Esophagus squamous epithelium (tissue), 5 donors: ENCODE results near the gene C3orf33. TPM values are rescaled to one million over a fixed set of nuclear protein-coding genes. Genes with fewer than 3 reads are reported as not detected.

ENCODE experiments used
- DNase-seq: peaks from one replicate; lab custom pipeline; 2025; lab: John Stamatoyannopoulos, UW
- H3K27ac ChIP-seq, 4 donors: fragments of 200-600 bp; sonication (generic); one replicate each; pipeline ENCODE4 v1.5.1; 2016 to 2019; ENCODE audit warnings: mild to moderate bottlenecking in 1 of 4
- H3K27me3 ChIP-seq, 4 donors: fragments of 200-600 bp; sonication (generic); 1 replicate in 3 of 4; 2 replicates in 1 of 4; pipeline versions ENCODE4 v1.5.1 to v1.6.0; 2017 to 2021; ENCODE audit warnings: antibody characterized with exemption in 1 of 4
- H3K36me3 ChIP-seq, 3 donors: fragments of 200-600 bp; sonication (generic); one replicate each; pipeline ENCODE4 v1.5.1; 2016 to 2019
- H3K4me1 ChIP-seq, 3 donors: fragments of 200-600 bp; sonication (generic); one replicate each; pipeline ENCODE4 v1.5.1; 2017 to 2019
- H3K4me3 ChIP-seq, 4 donors: fragments of 200-600 bp; sonication (generic); 1 replicate in 3 of 4; 2 replicates in 1 of 4; pipeline ENCODE4 v1.5.1; 2016 to 2019; ENCODE audit warnings: mild to moderate bottlenecking in 2 of 4, moderate library complexity in 1 of 4
- H3K9me3 ChIP-seq, 3 donors: fragments of 200-600 bp; sonication (generic); one replicate each; pipeline ENCODE4 v1.5.1; 2016 to 2019
- POLR2A ChIP-seq, 4 donors: fragments of 450-650 bp; IDR thresholded peaks; one replicate each; pipeline ENCODE4 v1.6.1; 2017; ENCODE audit warnings: antibody characterized with exemption in 4 of 4, mild to moderate bottlenecking in 4 of 4, moderate library complexity in 3 of 4
- WGBS, 2 donors: methylation state at CpG; one replicate each; pipeline ENCODE4 v1.1.5; 2018; 5-methylcytosine and 5-hydroxymethylcytosine counted together
- intact Hi-C: fragments of 100-400 bp; cut with DNase I; formaldehyde crosslinking; loops from one replicate; pipeline ENCODE4 v1.15.0; 2022
- total RNA-seq, 4 donors: library from RNA; depleted of rRNA; stranded (reverse); fragments of >200 nt; gene quantifications; one replicate each; pipeline ENCODE4 v1.1.0, GENCODE V29; 2016
- TF ChIP-seq, protein P1 (sequence below), 6 experiments: fragments of 450-650 bp in 4 of 6; fragments of 200-600 bp in 2 of 6; sonication (generic) in 2 of 6; IDR thresholded peaks; one replicate each; pipeline ENCODE4 v1.5.1; 2016 to 2019; ENCODE audit warnings: antibody characterized with exemption in 6 of 6, mild to moderate bottlenecking in 4 of 6, moderate library complexity in 4 of 6
- donor health status: DM: yes; HTN: yes; CAD: no.

C3orf33 gene
- total RNA-seq, 4 donors from 2014 or later = 0.44 to 1.3 (median 0.58) TPM

DNA sequence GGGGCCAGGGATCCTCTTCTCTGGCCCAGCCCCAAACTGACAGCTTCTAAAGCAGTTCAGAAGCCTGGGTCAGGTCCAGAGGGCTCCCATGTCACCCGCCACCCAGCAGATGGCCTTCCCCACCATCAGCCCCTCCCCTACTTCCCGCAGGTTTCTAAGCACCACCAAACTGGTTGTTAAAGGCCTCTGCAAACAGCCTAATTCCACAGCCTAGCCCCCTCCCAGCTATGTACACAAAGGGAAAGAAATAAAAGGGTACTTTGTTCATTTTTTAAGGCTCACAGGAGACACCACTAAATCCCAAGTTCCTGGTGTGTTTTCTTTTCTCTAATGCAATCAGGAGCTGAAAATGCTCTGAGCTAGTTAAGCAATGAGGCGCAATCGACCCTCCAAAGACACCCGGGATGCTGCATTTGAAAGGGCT, 91.8 kb downstream of the C3orf33 start:
- Histone ChIP-seq H3K27ac (no peak overlapping the region), H3K9me3 (peaks cover 0 to 17% (median 6%) of the 10 kb centered on the region in 3 donors), H3K4me1 (peaks cover 0 to 8% (median 0%) of the 10 kb centered on the region in 3 donors), H3K4me3 (no peak overlapping the region), H3K27me3 (no peaks in the 10 kb centered on the region), H3K36me3 (no peaks in the 10 kb centered on the region)
- intact Hi-C loops = no loop called here
- TF ChIP-seq, protein P1, sequence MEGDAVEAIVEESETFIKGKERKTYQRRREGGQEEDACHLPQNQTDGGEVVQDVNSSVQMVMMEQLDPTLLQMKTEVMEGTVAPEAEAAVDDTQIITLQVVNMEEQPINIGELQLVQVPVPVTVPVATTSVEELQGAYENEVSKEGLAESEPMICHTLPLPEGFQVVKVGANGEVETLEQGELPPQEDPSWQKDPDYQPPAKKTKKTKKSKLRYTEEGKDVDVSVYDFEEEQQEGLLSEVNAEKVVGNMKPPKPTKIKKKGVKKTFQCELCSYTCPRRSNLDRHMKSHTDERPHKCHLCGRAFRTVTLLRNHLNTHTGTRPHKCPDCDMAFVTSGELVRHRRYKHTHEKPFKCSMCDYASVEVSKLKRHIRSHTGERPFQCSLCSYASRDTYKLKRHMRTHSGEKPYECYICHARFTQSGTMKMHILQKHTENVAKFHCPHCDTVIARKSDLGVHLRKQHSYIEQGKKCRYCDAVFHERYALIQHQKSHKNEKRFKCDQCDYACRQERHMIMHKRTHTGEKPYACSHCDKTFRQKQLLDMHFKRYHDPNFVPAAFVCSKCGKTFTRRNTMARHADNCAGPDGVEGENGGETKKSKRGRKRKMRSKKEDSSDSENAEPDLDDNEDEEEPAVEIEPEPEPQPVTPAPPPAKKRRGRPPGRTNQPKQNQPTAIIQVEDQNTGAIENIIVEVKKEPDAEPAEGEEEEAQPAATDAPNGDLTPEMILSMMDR (IDR thresholded peaks at IDR 0.05) = no peak
- TF ChIP-seq POLR2A (IDR thresholded peaks at IDR 0.05) = no peak
- no peak for DNase-seq
- 59 to 75% methylated on average over 5 of the region's 5 CpGs for WGBS, 2 donors

Other genes starting within 250 kb of the C3orf33 start
- gene PLCH1, start 61.2 kb downstream of the C3orf33 start, total RNA-seq = 1 to 10 TPM in 1 of 4 donors, under 1 TPM in 3; 0.19 to 2.1 (median 0.28) TPM
- gene SLC33A1, start 48.1 kb upstream of the C3orf33 start, total RNA-seq = 10 to 100 TPM; 16.3 to 22.0 (median 21.8) TPM
- 10 to 100 TPM; 14.3 to 47.9 (median 36.8) TPM for gene GMPS, start 64.4 kb upstream of the C3orf33 start, total RNA-seq